H1 (cell line): ENCODE data around the gene STAT3. TPM values are rescaled to one million over a fixed set of nuclear protein-coding genes. Genes with fewer than 3 reads are reported as not detected.

Experiments
- ASH2L ChIP-seq: fragments of 200-600, 300-600 bp; sonication (generic); IDR thresholded peaks from one replicate; pipeline ENCODE4 v1.7.1; 2017; ENCODE audit warnings: low read length
- ATF2 ChIP-seq: IDR thresholded peaks from 2 replicates; pipeline ENCODE4 v1.6.1; 2012; ENCODE audit warnings: low read length, inconsistent platforms
- ATF3 ChIP-seq: IDR thresholded peaks from 2 replicates; pipeline ENCODE4 v1.6.1; 2011; ENCODE audit warnings: low read depth, mild to moderate bottlenecking, low read length; ENCODE audit not compliant: insufficient read depth
- BACH1 ChIP-seq: IDR thresholded peaks from 2 replicates; pipeline ENCODE4 v1.6.1; 2012; ENCODE audit warnings: low read length, improper control_type of control experiment
- BRCA1 ChIP-seq: IDR thresholded peaks from 2 replicates; pipeline ENCODE4 v1.6.1; 2012; ENCODE audit warnings: low read depth, low read length, improper control_type of control experiment
- CEBPB ChIP-seq: IDR thresholded peaks from 2 replicates; pipeline ENCODE4 v1.6.1; 2012; ENCODE audit warnings: low read depth, low read length
- CHD1 ChIP-seq: IDR thresholded peaks from 2 replicates; pipeline ENCODE4 v1.6.1; 2012; ENCODE audit warnings: low read depth, low read length, improper control_type of control experiment
- FOSL1 ChIP-seq: IDR thresholded peaks from 2 replicates; pipeline ENCODE4 v1.6.1; 2011; ENCODE audit warnings: mild to moderate bottlenecking, low read depth, low read length, moderate library complexity; ENCODE audit not compliant: insufficient read depth
- GABPA ChIP-seq: IDR thresholded peaks from 2 replicates; pipeline ENCODE4 v1.6.1; 2011; ENCODE audit warnings: mild to moderate bottlenecking, low read length, moderate library complexity, borderline replicate concordance; ENCODE audit not compliant: insufficient read depth
- HDAC6 ChIP-seq: IDR thresholded peaks from one replicate; pipeline ENCODE4 v1.7.1; 2012; ENCODE audit warnings: low read depth, mild to moderate bottlenecking, inconsistent platforms, low read length, moderate library complexity
- JUND ChIP-seq: IDR thresholded peaks from 2 replicates; pipeline ENCODE4 v1.6.1; 2011; ENCODE audit warnings: mild to moderate bottlenecking, improper control_type of control experiment, low read length
- MAFK ChIP-seq: IDR thresholded peaks from 2 replicates; pipeline ENCODE4 v1.6.1; 2012; ENCODE audit warnings: low read depth, mild to moderate bottlenecking, improper control_type of control experiment, low read length
- MAX ChIP-seq: IDR thresholded peaks from 2 replicates; pipeline ENCODE4 v1.6.1; 2012; ENCODE audit warnings: inconsistent platforms
- PHF8 ChIP-seq: fragments of 200-600 bp; sonication (generic); conservative IDR thresholded peaks from 2 replicates; pipeline ENCODE4 v1.7.1; 2012; ENCODE audit warnings: low read depth, mild to moderate bottlenecking, inconsistent platforms, low read length, moderate library complexity
- RBBP5 ChIP-seq: IDR thresholded peaks from 2 replicates; pipeline ENCODE4 v1.7.1; 2012; ENCODE audit warnings: low read depth, mild to moderate bottlenecking, inconsistent platforms, low read length, moderate library complexity, borderline replicate concordance
- RFX5 ChIP-seq: IDR thresholded peaks from 2 replicates; pipeline ENCODE4 v1.6.1; 2011; ENCODE audit warnings: low read depth, low read length, improper control_type of control experiment, borderline replicate concordance
- RXRA ChIP-seq: IDR thresholded peaks from 2 replicates; pipeline ENCODE4 v1.6.1; 2011; ENCODE audit warnings: low read depth, mild to moderate bottlenecking, low read length, moderate library complexity; ENCODE audit not compliant: insufficient read depth
- SIX5 ChIP-seq: IDR thresholded peaks from 2 replicates; pipeline ENCODE4 v1.6.1; 2011; ENCODE audit warnings: mild to moderate bottlenecking, low read depth, low read length
- SP2 ChIP-seq: IDR thresholded peaks from 2 replicates; pipeline ENCODE4 v1.6.1; 2012; ENCODE audit warnings: mild to moderate bottlenecking, low read length, inconsistent platforms
- TAF7 ChIP-seq: optimal IDR thresholded peaks from 2 replicates; pipeline ENCODE3; 2011; ENCODE audit warnings: low read depth, mild to moderate bottlenecking, inconsistent platforms, low read length, moderate library complexity, borderline replicate concordance
- TEAD4 ChIP-seq: IDR thresholded peaks from 2 replicates; pipeline ENCODE4 v1.6.1; 2012; ENCODE audit warnings: low read depth, low read length, inconsistent platforms, mixed read lengths
- USF2 ChIP-seq: IDR thresholded peaks from 2 replicates; pipeline ENCODE4 v1.6.1; 2011; ENCODE audit warnings: low read length, improper control_type of control experiment
- polyA plus RNA-seq, 7 experiments: library from polyadenylated mRNA; depleted of rRNA in 3 of 7; stranded (reverse) in 5 of 7; unstranded in 2 of 7; fragments of >200 nt in 5 of 7; fragments of 200-250 nt in 2 of 7; gene quantifications; 1 replicate in 5 of 7; 2 replicates in 1 of 7; 4 replicates in 1 of 7; pipeline versions ENCODE4 v1.2.1 to v1.2.3, GENCODE V29; 2011 to 2013; ENCODE audit warnings: missing spikeins in 2 of 7, mixed read lengths in 2 of 7
- total RNA-seq: library from RNA; stranded (reverse); fragmentation: NEBNext Ultra II Directional; extraction: Animal tissue kit (Norgen Biotek cat#: 25700); gene quantifications from 2 replicates; pipeline ENCODE4 v1.2.1, GENCODE V29; 2021

Gene STAT3
- total and polyA plus RNA-seq, 2 of the 8 experiments (the other 6 are each of a cell fraction or from before 2014, with no cell fraction given): 38.4 to 94.1 TPM

- TF ChIP-seq PHF8 (no peak; the same call in none of the 2 replicates), FOSL1 (no peak), TEAD4 (0 out of 2 replicates have a peak, but pooled peaks have one; percentile 39), CEBPB (no peak), ASH2L (peak; percentile 78), BRCA1 (no peak), RBBP5 (no peak), SP2 (no peak), GABPA (no peak), USF2 (no peak), JUND (0 out of 2 replicates have a peak, but pooled peaks have one; percentile 9), TAF7 (no peak), ATF3 (no peak), ATF2 (no peak), MAX (peak; percentile 83), RFX5 (no peak), RXRA (no peak), MAFK (no peak), BACH1 (no peak), CHD1 (no peak), HDAC6 (no peak), SIX5 (no peak)
These were observed 111.5 kb downstream of the STAT3 start (continued) for GRCh38 chr17:42276609-42277341.
